GM13977 (cell line): Measurements from ENCODE around the gene MEF2C.

Source experiments
- DNase-seq: peaks from one replicate; pipeline ENCODE4 v3.0.0; 2012; ENCODE audit warnings: low spot score
- in situ Hi-C: fragments of 300-500 bp; cut with MboI; formaldehyde crosslinking; loops from one replicate; pipeline ENCODE4 v1.12.0; 2022; ENCODE audit warnings: low sequenced_read_pairs, low pct_unique_long_range_greater_than_20kb, mixed read lengths, inconsistent platforms; ENCODE audit not compliant: unreplicated experiment
- TF ChIP-seq, protein P1 (sequence below): IDR thresholded peaks from 2 replicates; pipeline ENCODE4 v1.5.1; 2012; ENCODE audit warnings: mild to moderate bottlenecking, control low read depth; ENCODE audit not compliant: insufficient read depth; ENCODE audit errors: extremely low read depth, missing control alignments

The MEF2C gene

DNA sequence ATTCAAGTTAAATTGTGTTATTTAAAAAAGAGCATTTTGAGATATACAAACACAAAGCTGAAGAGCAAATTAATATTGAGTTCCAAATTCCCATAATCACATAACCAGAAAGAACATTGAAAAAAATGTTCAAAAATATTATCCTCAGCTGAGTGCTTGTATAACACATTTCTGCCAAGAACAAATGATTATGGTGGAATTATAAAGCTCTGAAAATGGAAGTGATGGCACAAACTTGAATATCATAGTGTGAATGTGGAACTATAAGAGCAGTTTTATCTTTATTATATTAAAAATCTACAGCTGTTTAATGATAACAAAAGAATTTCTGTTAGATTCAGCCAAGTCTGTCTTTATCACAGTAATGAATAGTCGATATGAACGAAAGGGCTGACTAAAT, 117.8 kb downstream of the MEF2C start:
- TF ChIP-seq, protein P1, sequence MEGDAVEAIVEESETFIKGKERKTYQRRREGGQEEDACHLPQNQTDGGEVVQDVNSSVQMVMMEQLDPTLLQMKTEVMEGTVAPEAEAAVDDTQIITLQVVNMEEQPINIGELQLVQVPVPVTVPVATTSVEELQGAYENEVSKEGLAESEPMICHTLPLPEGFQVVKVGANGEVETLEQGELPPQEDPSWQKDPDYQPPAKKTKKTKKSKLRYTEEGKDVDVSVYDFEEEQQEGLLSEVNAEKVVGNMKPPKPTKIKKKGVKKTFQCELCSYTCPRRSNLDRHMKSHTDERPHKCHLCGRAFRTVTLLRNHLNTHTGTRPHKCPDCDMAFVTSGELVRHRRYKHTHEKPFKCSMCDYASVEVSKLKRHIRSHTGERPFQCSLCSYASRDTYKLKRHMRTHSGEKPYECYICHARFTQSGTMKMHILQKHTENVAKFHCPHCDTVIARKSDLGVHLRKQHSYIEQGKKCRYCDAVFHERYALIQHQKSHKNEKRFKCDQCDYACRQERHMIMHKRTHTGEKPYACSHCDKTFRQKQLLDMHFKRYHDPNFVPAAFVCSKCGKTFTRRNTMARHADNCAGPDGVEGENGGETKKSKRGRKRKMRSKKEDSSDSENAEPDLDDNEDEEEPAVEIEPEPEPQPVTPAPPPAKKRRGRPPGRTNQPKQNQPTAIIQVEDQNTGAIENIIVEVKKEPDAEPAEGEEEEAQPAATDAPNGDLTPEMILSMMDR = no peak
- in situ Hi-C loops = no loop called here
- DNase-seq = no peak

DNA sequence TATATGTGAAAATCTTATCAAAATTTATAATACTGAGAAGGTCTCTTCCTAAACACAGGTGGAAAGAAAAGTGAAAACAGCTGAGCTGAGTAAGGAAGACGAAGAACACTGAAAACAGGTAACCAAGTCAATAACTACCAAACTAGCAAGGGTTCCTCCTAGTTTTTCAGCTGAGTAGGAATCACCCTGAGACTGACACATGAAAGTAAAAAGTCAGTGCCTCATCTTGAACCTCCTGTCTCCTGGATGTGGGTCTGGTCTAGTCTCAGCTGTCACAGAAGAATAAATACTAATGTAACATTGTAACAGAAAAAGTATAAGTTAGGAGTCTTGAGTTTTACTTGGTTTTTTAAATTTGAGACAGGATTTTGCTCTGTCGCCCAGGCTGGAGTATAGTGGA, 121.0 kb downstream of the MEF2C start:
- in situ Hi-C loops = no loop called here
- no peak for DNase-seq
- TF ChIP-seq, protein P1 = no peak

DNA sequence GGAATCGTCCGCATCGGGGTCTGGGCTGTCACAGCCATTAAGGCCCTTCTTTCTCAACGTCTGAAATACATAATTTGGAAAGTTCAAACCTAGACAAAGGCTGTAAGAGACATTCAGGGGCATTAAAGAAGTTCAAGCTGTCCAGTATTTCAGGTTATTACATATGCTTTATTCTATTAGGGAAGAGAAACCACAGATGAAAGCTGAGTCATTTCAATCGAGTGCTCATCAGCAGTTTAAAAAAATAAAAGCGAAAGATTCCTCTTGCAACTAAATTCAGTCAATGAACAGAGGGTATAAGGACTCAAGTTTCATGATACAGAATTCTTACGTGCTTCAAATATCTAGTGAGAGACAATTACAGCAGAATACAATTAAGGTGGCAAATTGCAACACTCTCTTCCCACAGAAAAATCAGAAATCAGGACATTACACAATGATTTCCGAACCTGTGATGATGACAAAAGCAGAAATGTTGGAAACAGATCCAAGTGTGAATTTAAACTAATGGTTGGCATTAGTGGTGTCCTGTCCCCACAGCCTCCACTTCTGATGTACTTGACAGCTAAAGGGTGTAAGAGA, 121.6 kb downstream of the MEF2C start:
- in situ Hi-C loops = no loop called here
- TF ChIP-seq, protein P1 = no peak
- DNase-seq = peak; percentile 12

DNA sequence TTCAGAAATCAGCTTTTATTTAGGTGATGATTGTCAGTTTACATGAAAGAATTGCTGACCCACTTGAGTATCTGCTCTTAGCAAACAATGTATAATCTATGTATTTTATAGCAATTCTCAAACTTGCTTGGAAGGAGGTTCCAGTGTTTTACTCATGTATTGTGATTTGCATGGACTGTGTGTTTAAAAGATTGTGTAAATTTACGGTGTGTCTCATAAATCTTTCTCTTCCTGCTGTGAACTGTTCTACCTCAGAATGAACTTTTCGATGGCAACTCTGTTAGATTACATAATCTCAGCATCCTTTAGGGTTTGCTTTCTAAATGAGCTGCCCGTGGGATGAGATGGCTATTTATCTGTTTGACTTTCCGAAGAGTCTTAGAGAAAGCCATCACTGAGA, 122.5 kb downstream of the MEF2C start:
- DNase-seq = no peak
- TF ChIP-seq, protein P1 = no peak
- in situ Hi-C loops = no loop called here

DNA sequence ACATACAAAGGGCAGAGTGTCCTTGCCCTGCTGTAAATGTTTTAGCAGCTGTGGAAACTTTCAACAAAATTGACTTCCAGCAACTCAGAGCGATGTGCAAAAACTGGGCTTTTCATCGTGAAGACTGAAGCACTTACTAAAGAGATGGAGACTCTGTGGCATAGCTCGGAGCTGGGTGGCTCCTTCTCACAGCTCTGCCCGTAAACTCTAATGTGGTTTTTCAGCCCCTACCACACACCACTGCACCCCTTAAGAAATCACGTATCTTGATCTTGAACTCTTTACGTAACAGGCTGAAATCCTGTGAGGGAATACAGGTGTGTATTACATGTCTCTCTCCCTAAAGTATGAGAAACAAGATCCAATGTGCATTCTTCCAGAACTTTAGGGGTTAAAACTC, 124.4 kb downstream of the MEF2C start:
- in situ Hi-C loops = no loop called here
- TF ChIP-seq, protein P1 = no peak
- DNase-seq = no peak

DNA sequence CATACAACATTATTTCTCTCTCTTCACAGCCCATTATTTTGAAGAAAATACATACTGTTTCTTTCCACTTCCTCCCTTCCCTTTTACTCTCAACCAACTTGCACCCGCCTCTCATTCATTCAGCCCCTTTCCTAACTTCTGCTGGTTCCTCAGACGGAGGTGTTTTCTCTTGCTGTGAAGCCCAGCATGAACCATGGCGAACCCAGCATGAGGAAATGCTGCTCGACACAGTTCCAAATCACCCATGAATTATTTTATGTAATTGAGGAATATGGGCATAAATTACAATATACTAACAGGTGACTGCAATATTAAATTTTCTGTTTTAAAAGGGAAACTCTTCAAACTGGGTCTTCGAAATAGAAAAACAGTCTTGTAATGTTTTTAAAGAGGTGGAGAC, 124.8 kb downstream of the MEF2C start:
- TF ChIP-seq, protein P1 = no peak
- in situ Hi-C loops = no loop called here
- DNase-seq = no peak

DNA sequence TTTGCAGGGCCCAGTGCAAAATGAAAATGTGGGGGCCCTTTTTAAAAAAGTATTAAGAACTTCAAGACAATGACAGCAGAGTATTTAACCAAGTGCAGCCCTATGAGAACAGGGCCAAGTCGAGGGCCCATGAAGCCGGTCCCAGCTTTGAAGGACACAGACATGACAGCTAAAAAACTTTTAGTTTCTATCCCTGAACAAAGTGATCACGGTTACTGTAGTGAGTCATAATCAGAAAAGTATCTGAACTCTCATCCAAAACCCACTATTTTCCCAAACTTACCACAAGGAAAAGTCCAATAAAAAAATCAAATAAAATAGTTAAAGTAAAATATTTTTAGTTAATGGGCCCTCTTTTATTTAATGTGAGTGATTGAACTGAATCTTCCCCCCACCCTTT, 126.0 kb downstream of the MEF2C start:
- no peak for DNase-seq
- in situ Hi-C loops = no loop called here
- TF ChIP-seq, protein P1 = no peak
